Aorta (tissue), 5 donors: ENCODE data around the gene THRB. TPM values are rescaled to one million over a fixed set of nuclear protein-coding genes. Genes with fewer than 3 reads are reported as not detected.

Source experiments
- ATAC-seq: fragments of 200-7000 bp; cut with Tn5 transposase; one replicate; pipeline ENCODE4 v1.9.1; 2022; ENCODE audit warnings: moderate library complexity; ENCODE audit not compliant: low FRiP score
- DNase-seq, 2 donors: peaks; one replicate each; pipeline ENCODE4 v3.0.0-alpha.2; 2020
- H3K27ac ChIP-seq, 2 donors: one replicate each; pipeline ENCODE4 v1.5.1; 2013; ENCODE audit warnings: low read length in 2 of 2, mild to moderate bottlenecking in 2 of 2, moderate library complexity in 2 of 2, control low read depth in 1 of 2, inconsistent platforms in 1 of 2, low read depth in 1 of 2
- H3K27me3 ChIP-seq, 2 donors: one replicate each; pipeline ENCODE4 v1.6.1; 2013; ENCODE audit warnings: control low read depth in 1 of 2, low read length in 1 of 2, mild to moderate bottlenecking in 1 of 2, moderate library complexity in 1 of 2; ENCODE audit not compliant: insufficient read depth in 2 of 2, control insufficient read depth in 1 of 2
- H3K36me3 ChIP-seq, 2 donors: one replicate each; pipeline ENCODE4 v1.6.1; 2013; ENCODE audit warnings: control low read depth in 1 of 2, low read length in 1 of 2, mild to moderate bottlenecking in 1 of 2; ENCODE audit not compliant: insufficient read depth in 2 of 2, control insufficient read depth in 1 of 2
- H3K4me1 ChIP-seq, 2 donors: one replicate each; pipeline ENCODE4 v1.6.1; 2013; ENCODE audit warnings: low read length in 2 of 2, control low read depth in 1 of 2, mild to moderate bottlenecking in 1 of 2, moderate library complexity in 1 of 2; ENCODE audit not compliant: insufficient read depth in 2 of 2, control insufficient read depth in 1 of 2
- H3K4me3 ChIP-seq, 2 donors: one replicate each; pipeline ENCODE4 v1.5.1; 2013; ENCODE audit warnings: low read length in 2 of 2, control low read depth in 1 of 2, mild to moderate bottlenecking in 1 of 2
- H3K9me3 ChIP-seq: one replicate; pipeline ENCODE4 v1.6.1; 2013; ENCODE audit warnings: mild to moderate bottlenecking, low read length; ENCODE audit not compliant: control insufficient read depth
- WGBS, 2 donors: extraction: QIAGEN DNeasy Blood & Tissue Kit; methylation state at CpG; one replicate each; pipeline ENCODE4 v1.1.7; 2013; 5-methylcytosine and 5-hydroxymethylcytosine counted together
- intact Hi-C, 2 donors: fragments of 100-400 bp; cut with DNase I; formaldehyde crosslinking; loops; one replicate each; pipeline versions ENCODE4 v1.14.2 to v1.15.0; 2022
- microRNA-seq, 2 donors: library from miRNA; unstranded; fragments of <30 nt; microRNA quantifications; one replicate each; pipeline ENCODE4 v1.2.0, GENCODE V29; 2020
- polyA plus RNA-seq, 2 donors: library from polyadenylated mRNA; stranded (reverse); fragments of 200-250 nt; gene quantifications; one replicate each; pipeline ENCODE4 v1.2.3, GENCODE V29; 2013
- total RNA-seq, 2 donors: library from RNA; stranded (reverse); fragmentation: NEBNext Ultra II Directional; extraction: Animal tissue kit (Norgen Biotek cat#: 25700); gene quantifications; one replicate each; pipeline ENCODE4 v1.2.1, GENCODE V29; 2021
- donor health status: healthy with polysubstance abuse.
- donor health status: Bipolar disorder and iron deficiency.
- donor health status: DM: no; HTN: no; CAD: no.
- donor health status: DM: no; HTN: no; CAD: no.
- donor health status: DM: yes; HTN: yes; CAD: no.

Gene THRB
- total and polyA plus RNA-seq, 4 donors: 20.2 to 77.9 (median 42.8) TPM

GRCh38 chr3:24072193-24072592 is 422.5 kb downstream of the THRB start:
- Histone ChIP-seq H3K9me3 (no peaks in the 10 kb centered on the region), H3K4me3 (no peak overlapping the region), H3K4me1 (no peaks in the 10 kb centered on the region), H3K27ac (no peak overlapping the region), H3K36me3 (no peaks in the 10 kb centered on the region), H3K27me3 (no peaks in the 10 kb centered on the region)
- 80 to 83% methylated on average over 4 of the region's 4 CpGs for WGBS, 2 donors
- DNase-seq: no peak
- intact Hi-C loops: no loop called here
- ATAC-seq: no peak

- no peak overlapping the region for H3K4me3 ChIP-seq
- no peaks in the 10 kb centered on the region for H3K9me3 ChIP-seq
- no peaks in the 10 kb centered on the region for H3K36me3 ChIP-seq
- no peak overlapping the region for H3K27ac ChIP-seq
- DNase-seq: no peak
- ATAC-seq: no peak
- intact Hi-C loops: loop anchor here (5.0 kb wide), 2 partner anchors 33 to 168 kb away; no protein-coding TSS in a partner anchor
- H3K27me3 ChIP-seq: no peaks in the 10 kb centered on the region
- WGBS, 2 donors: 37 to 43% methylated on average over 2 of the region's 2 CpGs
- no peaks in the 10 kb centered on the region for H3K4me1 ChIP-seq
Measured at GRCh38 chr3:24069045-24069444, 425.6 kb downstream of the THRB start.

DNA sequence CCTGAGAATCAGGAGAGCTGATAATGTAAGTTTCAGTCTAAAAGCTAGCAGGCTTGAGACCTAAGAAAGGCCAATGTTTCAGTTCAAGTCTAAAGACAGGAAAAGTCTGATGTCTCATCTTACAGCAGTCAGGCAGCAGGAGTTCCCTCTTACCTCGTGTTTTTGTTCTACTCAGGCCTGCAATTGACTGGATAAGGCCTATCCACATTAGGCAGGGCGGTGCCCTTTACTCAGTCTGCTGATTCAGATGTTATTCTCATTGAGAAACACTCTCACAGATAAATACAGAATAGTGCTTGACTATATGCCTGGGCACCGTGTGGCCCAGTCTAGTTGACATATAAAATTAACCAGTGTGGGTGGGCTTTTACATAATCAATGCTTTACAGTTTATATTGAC is 427.2 kb downstream of the THRB start:
- Histone ChIP-seq H3K4me3 (no peak overlapping the region), H3K36me3 (no peaks in the 10 kb centered on the region), H3K27ac (no peak overlapping the region), H3K4me1 (no peaks in the 10 kb centered on the region), H3K9me3 (no peaks in the 10 kb centered on the region), H3K27me3 (no peaks in the 10 kb centered on the region)
- intact Hi-C loops: loop anchor here (5.0 kb wide), 2 partner anchors 35 to 170 kb away; no protein-coding TSS in a partner anchor
- 77 to 87% methylated on average over 3 of the region's 3 CpGs for WGBS, 2 donors
- ATAC-seq (no peak), DNase-seq (no peak)

Small RNA genes lying within 50 kb of the gene (microRNA-seq; reads per million reads assigned to microRNA genes)
- 1.2 to 3.0 reads per million in 2 donors for gene MIR4792
